Right forelimb (tissue), 1 donor: ENCODE results near the gene ZNF205.

Experiments used
- DNase-seq: peaks from one replicate; pipeline ENCODE4 v3.0.0-alpha.2; 2018

The ZNF205 gene

DNA sequence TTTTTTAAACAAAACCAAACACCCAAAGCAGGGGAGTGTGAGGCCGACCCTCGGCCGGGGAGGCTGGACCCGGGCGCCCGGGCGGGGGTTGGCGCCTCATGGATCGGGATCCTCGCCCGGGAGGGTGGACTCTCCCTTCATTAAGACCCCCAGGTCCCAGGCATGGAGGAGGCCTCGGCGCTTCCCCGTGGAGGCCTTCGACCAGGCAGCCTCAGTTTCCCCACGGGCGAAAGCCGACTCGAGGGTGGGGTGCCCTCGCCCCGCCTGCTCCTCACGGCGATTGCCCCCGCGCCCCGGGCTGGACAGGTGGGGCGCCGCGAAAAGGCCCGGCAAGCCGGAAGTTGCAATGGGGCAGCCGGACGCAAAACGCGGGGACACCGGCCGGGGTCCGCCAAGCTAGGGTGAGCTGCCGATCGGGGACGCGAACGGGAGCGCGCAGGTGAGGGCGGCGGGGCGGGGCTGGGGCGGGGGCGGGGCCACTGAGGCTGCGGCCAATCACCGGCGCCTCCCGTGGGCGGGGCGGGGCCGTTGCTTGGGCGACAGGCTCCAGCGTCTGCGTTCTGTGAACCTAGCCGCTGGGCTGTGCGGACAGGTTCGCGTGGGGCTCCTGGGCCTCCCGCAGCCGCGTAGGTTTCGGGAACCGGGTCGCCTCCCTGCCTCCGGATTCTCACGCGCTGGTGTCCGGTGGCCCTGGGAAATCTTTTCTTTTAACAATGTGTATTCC is 6.0 kb upstream of the ZNF205 start:
- DNase-seq: peak; percentile 97

DNA sequence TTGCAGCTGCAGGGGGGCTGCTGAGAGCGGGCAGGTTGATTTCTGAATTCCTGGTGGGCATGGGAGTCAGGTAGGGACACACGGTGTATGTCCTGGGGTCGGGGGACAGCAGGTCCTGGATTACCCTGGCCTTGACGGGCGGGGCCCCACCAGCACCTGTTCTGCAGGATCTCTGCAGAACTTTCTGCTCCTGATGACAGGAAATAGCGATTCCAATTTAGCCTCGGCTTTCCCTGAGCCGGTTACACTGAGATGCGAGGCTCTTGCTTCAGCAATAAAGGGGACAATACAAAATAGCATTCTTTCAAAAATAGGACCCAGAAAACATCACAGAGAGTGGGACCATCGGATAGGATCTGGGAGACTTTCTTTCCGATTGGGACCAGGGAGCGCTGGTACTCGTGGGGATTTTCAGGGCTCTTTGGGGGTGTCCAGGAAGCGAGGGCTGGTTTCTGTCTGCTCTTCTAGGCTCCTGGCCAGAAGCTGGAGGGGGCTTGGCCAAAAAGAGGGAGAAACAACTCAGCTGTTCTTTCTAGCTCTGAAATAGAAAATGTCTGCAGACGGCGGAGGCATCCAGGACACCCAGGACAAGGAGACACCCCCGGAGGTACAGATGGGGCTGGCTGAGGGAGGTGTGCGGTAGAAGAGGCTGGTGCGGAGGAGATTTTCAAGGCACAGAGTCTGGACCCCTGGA is 642 bp downstream of the ZNF205 start:
- peak; percentile 57 for DNase-seq

- no peak for DNase-seq
Measured at GRCh38 chr16:3113765-3114479, 1.5 kb downstream of the ZNF205 start.

GRCh38 chr16:3115003-3115402 is 2.6 kb downstream of the ZNF205 start:
- DNase-seq: no peak

DNA sequence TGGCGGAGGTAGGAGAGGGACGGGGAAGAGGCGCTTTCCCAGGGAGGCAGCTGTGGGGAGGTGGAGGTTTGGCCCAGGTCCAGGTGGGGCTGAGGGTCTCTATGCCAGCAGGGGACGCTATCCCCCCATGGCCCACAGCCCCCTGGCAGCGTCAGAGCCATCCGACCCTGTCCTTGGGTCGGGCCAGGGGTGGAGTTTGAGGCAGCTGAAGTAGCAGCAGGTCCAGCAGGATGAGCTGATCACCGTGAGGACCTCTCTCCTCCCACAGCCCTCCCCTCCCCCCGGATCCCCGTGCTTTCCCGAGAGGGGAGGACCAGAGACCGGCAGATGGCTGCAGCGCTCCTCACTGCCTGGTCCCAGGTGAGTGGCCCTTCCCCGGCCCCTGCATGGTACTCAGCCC is 3.2 kb downstream of the ZNF205 start:
- no peak for DNase-seq

DNA sequence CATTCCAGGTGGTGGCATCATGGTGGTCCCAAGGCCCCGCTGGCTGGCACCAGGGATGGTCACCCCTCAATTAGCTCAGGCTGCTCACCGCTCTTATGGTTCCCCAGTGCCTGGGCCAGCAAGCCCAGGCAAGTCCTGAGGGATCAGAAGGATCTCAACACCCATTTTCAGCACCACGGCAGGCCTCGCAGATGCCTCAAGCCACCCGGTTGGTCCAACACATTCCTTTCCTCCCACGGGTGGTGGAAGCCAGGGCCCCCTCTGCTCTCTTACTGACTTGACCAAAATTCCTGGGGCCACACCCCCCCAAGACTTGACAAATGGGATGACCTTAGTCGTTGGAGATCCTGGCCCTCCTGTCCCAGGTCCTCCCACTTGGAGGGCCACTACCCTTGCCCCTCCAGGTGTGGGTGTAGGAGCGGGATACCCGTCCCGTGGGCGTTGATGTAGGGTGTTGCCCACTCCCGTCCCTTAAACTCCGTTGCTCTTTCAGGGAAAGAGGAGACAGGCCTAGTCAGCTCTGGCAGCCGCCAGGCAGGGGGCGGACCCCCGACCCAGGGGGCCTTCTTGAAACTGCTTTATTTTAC is 5.9 kb downstream of the ZNF205 start:
- DNase-seq: no peak

DNA sequence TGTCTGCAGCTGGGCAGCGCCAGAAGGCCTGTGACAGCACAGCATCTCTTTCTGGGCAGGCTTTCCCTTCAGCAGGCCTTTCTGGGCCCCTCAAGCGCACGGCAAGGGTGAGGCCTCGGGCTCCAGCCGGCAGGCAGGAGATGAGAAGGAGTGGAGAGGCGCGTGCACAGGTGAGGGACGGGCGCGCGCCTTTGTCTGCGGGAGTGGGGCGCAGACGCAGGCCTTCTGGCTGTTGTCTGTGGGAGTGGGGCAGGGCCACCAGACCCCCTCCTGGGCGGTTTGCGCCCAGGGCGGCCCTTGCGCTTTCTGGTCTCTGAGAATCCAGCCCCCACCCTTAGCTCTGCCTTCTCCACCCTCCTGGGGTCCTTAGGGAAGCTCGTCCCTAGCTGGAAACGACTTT is 6.5 kb downstream of the ZNF205 start:
- DNase-seq: no peak

GRCh38 chr16:3119286-3119685 is 6.9 kb downstream of the ZNF205 start:
- no peak for DNase-seq

DNA sequence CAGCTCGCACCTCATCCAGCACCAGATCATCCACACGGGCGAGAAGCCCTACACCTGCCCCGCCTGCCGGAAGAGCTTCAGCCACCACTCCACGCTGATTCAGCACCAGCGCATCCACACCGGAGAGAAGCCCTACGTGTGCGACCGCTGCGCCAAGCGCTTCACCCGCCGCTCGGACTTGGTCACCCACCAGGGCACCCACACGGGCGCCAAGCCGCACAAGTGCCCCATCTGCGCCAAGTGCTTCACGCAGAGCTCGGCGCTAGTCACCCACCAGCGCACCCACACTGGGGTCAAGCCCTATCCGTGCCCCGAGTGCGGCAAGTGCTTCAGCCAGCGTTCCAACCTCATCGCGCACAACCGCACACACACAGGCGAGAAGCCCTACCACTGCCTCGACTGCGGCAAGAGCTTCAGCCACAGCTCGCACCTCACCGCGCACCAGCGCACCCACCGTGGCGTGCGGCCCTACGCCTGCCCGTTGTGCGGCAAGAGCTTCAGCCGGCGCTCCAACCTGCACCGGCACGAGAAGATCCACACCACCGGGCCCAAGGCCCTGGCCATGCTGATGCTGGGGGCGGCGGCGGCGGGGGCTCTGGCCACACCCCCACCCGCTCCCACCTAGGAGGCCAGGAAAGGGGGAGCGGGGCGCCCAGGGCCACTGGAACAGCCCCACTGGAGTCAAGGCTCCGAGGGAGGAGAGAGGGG is 7.5 kb downstream of the ZNF205 start:
- DNase-seq: no peak

DNA sequence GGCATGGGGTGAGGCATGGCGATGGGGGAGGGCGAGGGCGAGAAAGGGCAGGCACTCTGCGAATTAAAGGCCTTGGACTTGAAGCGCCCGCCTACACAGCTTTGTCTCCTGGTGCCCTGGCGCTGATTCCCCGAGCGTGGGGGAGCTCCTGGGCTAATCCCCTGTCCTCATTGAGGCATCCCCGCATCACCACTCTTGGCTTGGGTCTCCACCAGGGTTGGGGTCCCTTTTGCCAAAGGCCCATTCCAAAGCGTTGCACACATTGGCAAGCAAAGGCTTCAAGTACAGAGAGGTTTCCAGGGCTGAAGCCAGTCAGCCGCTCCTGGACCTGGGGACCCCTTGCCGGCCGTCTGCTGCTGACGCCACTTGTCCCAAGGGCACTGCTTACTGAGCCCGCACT is 8.0 kb downstream of the ZNF205 start:
- DNase-seq: no peak

DNA sequence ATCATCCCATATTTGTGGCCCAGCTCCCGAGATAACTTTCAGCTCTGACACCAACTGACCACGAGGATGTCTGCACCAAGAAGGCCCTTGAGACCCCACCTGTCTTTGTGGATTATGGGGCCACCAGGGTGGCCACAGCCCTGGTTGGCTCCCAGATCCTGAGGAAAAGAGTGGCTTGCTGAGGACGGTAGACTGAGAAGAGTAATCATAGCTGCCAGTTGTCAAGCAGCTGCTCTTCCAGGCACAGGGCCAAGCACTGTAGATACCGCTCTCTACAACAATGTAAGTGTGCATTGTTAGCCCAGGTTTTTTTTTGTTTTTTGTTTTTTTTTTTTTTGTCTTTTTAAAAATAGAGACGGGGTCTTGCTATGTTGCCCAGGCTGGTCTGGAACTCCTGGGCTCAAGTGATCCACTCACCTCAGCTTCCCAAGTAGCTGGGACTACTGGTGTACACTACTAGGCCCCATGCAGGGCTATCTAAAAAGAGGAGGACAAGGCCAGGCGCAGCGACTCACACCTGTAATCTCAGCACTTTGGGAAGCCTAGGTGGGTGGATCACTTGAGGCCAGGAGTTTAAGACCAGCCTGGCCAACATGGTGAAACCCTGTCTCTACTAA is 9.6 kb downstream of the ZNF205 start:
- DNase-seq: peak; percentile 68

GRCh38 chr16:3122926-3123570 is 10.7 kb downstream of the ZNF205 start:
- DNase-seq: no peak

DNA sequence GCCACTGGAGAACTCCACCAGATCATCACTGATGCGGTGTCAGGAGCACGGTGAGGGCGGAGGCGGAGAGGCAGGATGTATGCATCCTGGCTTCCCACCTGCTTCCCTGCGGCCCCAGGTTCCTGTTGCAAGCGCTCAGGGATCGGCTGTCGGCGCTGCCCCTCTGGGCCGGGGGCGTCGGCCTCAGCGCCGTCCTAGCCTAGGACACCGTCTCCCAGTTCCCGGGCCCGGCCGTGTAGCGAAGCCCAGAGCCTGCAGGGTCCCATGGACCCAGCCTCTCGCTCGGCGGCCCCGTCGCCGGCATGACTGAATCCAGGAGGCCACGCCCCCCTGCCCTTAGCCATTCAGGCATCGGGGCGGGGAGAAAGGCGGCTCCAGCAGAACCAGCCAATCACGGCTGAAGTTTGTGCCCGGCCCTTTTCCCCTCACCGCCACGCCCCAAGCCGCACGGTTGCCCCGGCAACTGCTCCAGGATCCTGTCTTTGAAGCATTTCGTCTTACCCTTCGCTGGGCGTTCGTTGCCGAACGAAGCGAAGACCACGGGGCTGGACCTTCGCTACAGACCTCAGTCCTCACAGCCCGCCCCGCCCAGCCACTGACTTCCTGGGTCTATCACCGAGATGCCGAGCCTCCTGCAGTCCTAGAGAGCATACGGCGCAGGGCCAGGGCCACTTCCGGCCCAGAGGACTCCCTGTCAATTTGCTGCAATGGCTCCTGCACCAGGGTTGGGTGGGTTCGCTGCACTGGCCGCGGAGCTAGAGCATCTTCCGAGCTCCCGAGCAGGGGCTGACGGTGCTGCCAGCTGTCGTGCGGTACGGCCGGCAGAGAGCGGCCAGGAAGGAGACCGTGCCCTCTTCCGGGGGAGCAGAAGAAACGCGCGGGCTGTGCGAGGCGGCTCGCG is 11.8 kb downstream of the ZNF205 start:
- peak; percentile 98 for DNase-seq

DNA sequence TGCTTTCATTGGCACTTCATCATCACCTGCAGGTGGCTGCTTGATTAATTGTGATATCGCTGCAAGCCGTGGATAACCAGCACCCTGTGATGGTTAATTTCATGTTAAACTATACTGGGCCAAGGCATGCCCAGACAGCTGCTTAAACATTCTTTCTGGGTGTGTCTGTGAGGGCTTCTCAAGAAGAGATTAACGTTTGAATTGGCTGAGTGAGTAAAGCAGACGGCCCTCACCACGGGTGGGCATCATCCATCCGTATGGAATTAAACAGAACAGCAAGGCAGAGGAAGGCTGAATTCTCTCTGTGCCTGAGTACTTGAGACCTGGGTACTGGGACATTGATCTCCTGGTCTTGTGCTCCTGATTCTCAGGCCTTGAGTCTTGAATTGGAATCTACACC is 15.4 kb downstream of the ZNF205 start:
- no peak for DNase-seq

- DNase-seq: peak; percentile 76
Measured at GRCh38 chr16:3129137-3130131, 17.0 kb downstream of the ZNF205 start.

DNA sequence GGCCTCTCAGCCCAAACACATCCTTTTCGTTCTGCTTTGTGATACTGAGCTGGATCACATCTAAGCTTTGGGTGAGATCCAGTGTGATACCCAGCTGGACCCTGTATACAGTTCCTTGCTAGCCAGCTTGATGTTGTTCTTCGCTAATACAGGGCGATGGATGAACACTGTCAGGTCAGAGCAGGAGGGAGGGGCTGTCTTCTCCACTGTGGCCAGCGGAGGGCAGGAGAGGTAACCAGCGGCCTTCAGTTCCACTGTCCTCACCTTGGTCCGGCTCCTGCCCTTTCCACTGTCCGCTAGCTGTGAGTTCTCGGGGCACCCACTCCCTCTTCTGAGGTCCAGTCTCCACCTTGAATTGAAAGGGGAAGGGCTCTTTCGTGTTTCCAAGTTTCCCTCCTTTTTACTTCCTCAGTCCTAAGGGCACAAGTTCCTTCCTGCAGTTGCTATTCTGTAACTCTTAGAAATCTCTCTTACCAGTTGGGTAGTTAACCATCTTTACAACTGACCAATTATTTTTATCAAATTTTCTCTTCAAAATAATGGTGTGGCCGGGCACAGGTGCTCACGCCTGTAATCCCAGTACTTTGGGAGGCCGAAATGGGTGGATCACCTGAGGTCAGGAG is 19.5 kb downstream of the ZNF205 start:
- peak; percentile 70 for DNase-seq

DNA sequence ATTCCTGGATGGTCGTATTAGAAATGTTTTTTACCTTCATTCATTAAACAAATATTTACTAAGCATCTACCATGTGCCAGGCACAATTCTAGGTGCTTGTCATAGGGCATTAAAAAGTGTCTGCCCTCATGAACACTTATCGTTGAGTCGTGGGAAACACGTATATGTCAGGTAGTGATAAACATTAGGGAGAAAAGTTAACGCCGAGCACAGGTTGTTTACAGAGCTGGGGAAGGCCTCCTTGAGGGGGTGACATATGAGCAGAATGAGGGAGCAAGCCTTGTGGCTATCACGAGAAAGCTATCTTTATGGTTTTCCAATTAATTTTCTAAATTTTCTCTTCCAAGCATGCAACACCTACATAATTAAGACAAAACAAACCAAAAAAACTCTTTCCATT is 21.5 kb downstream of the ZNF205 start:
- no peak for DNase-seq

DNA sequence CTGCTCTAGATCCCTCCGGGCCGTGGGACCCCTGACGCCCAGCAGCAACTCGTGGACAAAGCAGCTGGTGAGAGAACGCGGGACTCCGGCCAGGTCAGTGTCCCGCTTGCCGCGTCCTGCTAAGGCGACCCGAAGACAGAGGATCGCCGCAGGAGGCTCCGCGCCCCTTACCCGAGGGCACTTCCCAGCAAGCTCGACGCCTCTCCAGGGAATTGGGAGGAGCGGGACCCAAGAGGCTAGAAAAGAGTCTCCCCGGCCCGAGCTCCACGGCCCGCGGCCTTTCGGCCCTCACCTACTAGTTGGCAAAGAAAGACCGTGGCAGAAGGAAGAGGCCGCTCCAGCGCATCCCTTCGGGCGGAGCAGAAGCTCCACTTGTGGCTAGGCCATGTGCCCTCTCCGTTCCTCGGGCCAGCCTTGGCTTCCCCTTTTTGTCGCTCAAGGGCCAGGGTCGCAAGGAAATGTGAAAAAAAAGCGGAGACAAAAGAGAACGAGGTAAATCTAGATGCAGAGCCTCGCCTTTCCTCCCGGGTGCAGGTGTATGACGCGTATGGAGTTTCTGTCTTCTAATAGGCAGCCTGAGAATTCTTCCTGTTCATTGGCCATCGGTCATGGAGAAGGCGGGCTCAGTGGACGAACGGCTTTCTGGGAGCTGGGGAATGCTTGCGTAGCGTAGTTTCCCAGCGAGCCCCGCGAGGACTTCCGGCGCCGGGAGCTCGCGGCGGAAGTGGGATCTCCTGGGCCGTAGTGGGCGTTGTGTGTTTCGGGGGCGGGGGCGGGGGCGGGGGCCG is 22.1 kb downstream of the ZNF205 start, which contains the start of gene ZNF213:
TSS of gene ZNF213 (plus strand) at position 692 of the 788 bp plus-strand sequence. CDS start 2,252 bp downstream, outside the sequence.
- DNase-seq: peak; percentile 95
